HG03045 (cell line): ENCODE results near the gene GRIN3B.
"Not testable (repeated sequence)": the region's sequence is repeated elsewhere in the genome, so short reads cannot be mapped to it uniquely, and the experiment has no call there.

Experiments used
- ATAC-seq: cut with Tn5 transposase; IDR thresholded peaks from one replicate; pipeline ENCODE4 v1.9.1; 2021; ENCODE audit warnings: mild to moderate bottlenecking, moderate library complexity; ENCODE audit not compliant: unreplicated experiment

The GRIN3B gene

GRCh38 chr19:1000095-1000494, at the start of gene GRIN3B:
Gene GRIN3B, plus strand, starts transcription at chr19:1000419. Its CDS starts 19 bp downstream, at chr19:1000438.
- ATAC-seq = no peak

GRCh38 chr19:952049-952679, 48.1 kb upstream of the GRIN3B start:
- ATAC-seq = no peak

GRCh38 chr19:952680-953444, 47.4 kb upstream of the GRIN3B start:
- no peak for ATAC-seq

GRCh38 chr19:953445-954271, 46.6 kb upstream of the GRIN3B start:
- no peak for ATAC-seq

- ATAC-seq = no peak
Observed at GRCh38 chr19:954272-954671, 45.9 kb upstream of the GRIN3B start.

- no peak for ATAC-seq
Observed at GRCh38 chr19:954672-955494, 45.3 kb upstream of the GRIN3B start.

- ATAC-seq = no peak
Observed at GRCh38 chr19:955803-956765, 44.1 kb upstream of the GRIN3B start.

GRCh38 chr19:956766-957440, 43.3 kb upstream of the GRIN3B start:
- ATAC-seq = no peak

GRCh38 chr19:957578-957977, 42.6 kb upstream of the GRIN3B start:
- ATAC-seq = not testable (repeated sequence)

GRCh38 chr19:958967-959855, 41.0 kb upstream of the GRIN3B start:
- ATAC-seq = no peak

- ATAC-seq = no peak
Observed at GRCh38 chr19:960020-960419, 40.2 kb upstream of the GRIN3B start.

- ATAC-seq = no peak
Observed at GRCh38 chr19:960601-960938, 39.6 kb upstream of the GRIN3B start.

GRCh38 chr19:961866-962620, 38.2 kb upstream of the GRIN3B start:
- no peak for ATAC-seq

GRCh38 chr19:962683-963400, 37.4 kb upstream of the GRIN3B start:
- no peak for ATAC-seq

GRCh38 chr19:963486-963951, 36.7 kb upstream of the GRIN3B start:
- no peak for ATAC-seq

- no peak for ATAC-seq
Observed at GRCh38 chr19:964116-964520, 36.1 kb upstream of the GRIN3B start.
